GM06990 (cell line): Measurements from ENCODE around the gene TMEM198.

Experiments
- DNase-seq: peaks from one replicate; pipeline ENCODE4 v3.0.0-alpha.2; 2011; ENCODE audit not compliant: insufficient read length; ENCODE audit errors: extremely low read depth
- H3K27me3 ChIP-seq: replicated peaks from 2 replicates; pipeline ENCODE4 v1.6.0; 2011; ENCODE audit warnings: low read length; ENCODE audit not compliant: control insufficient read depth, insufficient read depth
- H3K36me3 ChIP-seq: 2 replicates; pipeline ENCODE4 v1.5.1; 2011; ENCODE audit warnings: low read length; ENCODE audit not compliant: control insufficient read depth, insufficient read depth
- H3K4me3 ChIP-seq: replicated peaks from 2 replicates; pipeline ENCODE4 v1.5.1; 2011; ENCODE audit warnings: low read depth, mild to moderate bottlenecking, control low read depth, low read length
- TF ChIP-seq, protein P1 (sequence below): IDR thresholded peaks from 2 replicates; pipeline ENCODE4 v1.5.1; 2011; ENCODE audit warnings: low read length, control low read depth, mild to moderate bottlenecking, inconsistent platforms; ENCODE audit not compliant: insufficient read depth, poor library complexity, severe bottlenecking

The TMEM198 gene, protein sequence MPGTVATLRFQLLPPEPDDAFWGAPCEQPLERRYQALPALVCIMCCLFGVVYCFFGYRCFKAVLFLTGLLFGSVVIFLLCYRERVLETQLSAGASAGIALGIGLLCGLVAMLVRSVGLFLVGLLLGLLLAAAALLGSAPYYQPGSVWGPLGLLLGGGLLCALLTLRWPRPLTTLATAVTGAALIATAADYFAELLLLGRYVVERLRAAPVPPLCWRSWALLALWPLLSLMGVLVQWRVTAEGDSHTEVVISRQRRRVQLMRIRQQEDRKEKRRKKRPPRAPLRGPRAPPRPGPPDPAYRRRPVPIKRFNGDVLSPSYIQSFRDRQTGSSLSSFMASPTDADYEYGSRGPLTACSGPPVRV

DNA sequence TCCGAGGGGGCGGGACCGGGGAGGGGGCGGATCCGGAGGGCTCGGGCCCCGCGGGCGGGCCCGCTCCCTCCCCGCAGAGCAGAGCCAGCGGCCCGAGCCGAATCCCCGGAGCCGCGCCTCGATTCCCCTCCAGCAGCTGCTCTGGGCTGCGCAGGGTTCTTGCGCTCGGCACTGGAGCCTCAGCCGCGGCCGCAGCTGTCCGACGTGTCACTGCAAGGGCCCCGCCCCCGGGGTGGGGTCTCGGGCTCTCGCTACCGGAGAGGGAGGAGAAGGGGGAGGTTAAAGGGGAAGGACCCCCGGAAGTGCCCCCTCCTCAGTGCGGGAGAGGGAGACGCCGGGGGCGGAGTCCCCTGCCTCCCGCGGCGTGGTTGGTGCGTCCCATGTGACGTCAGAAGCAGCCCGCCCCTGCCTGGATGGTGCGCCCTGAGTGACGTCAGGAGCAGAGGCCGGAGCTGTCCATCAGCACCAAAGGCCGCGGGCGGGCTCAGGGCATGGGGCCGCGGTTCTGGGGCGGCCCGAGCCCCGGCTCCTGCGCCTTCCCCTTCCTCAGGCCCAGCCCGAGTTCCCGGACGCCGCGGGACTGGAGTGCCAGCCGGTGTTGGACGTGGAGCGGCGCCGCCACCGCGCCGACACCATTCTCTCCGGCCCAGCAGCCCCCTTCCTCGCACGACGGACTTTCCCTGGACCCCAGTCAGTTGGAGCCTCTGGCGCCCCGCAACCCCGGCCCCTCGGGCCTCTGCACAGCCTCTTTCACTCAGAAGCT is at the start of gene TMEM198, which contains the start of gene CHPF:
TSS of gene TMEM198 (plus strand) at position 433 of the 763 bp plus-strand sequence. CDS start 700 bp downstream, outside the sequence.
TSS of gene CHPF (minus strand) at position 214 of the 763 bp plus-strand sequence. CDS start 271 bp downstream, outside the sequence.
- no peaks in the 10 kb centered on the region for H3K27me3 ChIP-seq
- H3K36me3 ChIP-seq = peaks cover 23% of the 10 kb centered on the region
- peak within 1 kb of the TSS; percentile 81 for H3K4me3 ChIP-seq
- TF ChIP-seq, protein P1, sequence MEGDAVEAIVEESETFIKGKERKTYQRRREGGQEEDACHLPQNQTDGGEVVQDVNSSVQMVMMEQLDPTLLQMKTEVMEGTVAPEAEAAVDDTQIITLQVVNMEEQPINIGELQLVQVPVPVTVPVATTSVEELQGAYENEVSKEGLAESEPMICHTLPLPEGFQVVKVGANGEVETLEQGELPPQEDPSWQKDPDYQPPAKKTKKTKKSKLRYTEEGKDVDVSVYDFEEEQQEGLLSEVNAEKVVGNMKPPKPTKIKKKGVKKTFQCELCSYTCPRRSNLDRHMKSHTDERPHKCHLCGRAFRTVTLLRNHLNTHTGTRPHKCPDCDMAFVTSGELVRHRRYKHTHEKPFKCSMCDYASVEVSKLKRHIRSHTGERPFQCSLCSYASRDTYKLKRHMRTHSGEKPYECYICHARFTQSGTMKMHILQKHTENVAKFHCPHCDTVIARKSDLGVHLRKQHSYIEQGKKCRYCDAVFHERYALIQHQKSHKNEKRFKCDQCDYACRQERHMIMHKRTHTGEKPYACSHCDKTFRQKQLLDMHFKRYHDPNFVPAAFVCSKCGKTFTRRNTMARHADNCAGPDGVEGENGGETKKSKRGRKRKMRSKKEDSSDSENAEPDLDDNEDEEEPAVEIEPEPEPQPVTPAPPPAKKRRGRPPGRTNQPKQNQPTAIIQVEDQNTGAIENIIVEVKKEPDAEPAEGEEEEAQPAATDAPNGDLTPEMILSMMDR = no peak
- peak; percentile 96 for DNase-seq

DNA sequence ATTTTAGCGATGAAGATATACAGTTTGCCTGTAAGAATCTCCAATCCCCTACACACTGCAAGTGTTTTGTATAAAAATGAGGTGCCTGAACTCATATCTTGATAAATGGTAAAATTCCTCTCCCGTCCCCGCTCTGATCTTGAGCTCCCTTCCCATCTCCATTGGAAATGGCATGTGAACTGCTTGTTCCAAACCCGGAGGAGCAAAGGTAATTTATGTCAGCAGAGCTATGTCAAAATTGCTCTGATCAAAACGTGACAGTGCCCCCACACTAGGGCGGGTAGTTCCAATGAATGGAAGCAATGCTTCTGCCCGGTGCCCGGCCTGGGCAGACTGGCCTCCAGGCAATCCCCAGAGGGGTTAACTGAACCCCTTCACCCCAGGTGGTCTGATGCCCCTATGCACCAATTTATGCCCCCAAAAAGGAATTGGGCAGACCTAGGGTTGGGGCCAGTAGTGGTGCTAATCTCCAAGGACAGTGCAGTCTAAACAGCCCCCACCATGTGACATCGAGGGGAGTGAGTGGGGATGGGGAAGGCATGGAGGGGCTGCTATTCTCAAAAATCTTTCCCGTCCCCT is 48.8 kb upstream of the TMEM198 start:
- H3K27me3 ChIP-seq = no peaks in the 10 kb centered on the region; the same call in 1 of the 2 replicates

DNA sequence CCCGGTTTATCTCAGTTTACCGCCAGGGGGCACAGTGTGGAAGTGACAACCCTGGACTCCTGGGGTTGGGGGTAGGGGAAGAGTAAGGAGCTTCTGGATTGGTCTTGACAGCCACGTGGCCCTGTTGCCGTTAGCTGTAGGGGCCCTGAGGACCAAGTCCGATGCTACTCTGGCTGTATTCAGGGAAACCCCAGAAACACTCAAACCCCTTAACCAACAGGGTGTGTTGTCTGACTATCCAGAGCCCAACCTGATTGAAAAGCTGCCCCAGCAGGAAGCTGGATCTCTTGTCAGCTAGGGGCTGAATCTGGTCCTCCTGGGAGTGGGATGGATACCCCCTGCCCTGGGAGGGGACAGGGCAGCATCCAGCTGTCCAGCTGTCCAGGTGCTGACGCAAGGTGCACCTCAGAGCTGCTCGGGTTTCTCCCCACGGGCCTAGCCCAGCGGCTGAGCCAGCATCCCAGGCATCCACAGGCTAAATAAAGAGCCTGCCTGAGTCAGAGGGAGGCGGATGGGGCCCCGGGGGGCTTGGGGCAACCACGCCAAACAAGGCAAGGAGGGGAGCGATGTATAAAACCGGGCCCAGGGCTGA is 48.2 kb upstream of the TMEM198 start:
- no peak overlapping the region for H3K4me3 ChIP-seq
- H3K36me3 ChIP-seq = no peaks in the 10 kb centered on the region
- no peaks in the 10 kb centered on the region; the same call in 1 of the 2 replicates for H3K27me3 ChIP-seq
- TF ChIP-seq, protein P1 = peak; percentile 58
- peak; percentile 35 for DNase-seq

More for the DNA sequence above, 48.8 kb upstream of the TMEM198 start:
- DNase-seq = no peak
- Histone ChIP-seq H3K36me3 (no peaks in the 10 kb centered on the region), H3K4me3 (no peak overlapping the region)
- TF ChIP-seq, protein P1 = no peak

DNA sequence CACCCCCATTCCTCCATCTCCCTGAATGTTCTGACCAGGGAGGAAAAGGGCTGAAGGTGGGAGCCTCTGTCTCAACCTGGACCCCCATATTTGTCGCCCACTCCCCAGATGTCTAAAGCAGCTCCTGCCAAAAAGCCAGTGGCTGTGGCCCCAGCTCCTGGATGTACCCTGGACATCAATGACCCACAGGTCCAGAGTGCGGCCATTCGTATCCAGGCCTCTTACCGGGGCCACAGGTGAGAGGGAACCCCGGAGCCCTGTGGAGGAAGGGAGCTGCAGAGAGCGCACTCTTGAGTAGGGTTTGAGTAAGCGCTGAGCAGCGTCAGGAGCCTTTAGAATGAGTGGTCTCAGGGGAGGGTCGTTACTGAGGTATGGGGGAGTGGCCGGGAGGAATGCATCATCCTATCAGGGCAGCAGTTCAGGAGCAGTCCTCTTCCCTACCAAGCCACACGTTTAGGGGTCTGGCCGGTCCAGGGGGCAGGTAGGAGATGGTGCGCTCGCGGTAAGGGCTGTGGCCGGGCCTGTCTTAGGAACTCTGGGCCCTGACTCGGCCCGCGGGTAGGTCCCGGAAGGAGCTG is 47.5 kb upstream of the TMEM198 start:
- TF ChIP-seq, protein P1 = no peak
- no peak for DNase-seq
- Histone ChIP-seq H3K4me3 (no peak overlapping the region), H3K36me3 (no peaks in the 10 kb centered on the region; the same call in 1 of the 2 replicates), H3K27me3 (no peaks in the 10 kb centered on the region; the same call in 1 of the 2 replicates)

DNA sequence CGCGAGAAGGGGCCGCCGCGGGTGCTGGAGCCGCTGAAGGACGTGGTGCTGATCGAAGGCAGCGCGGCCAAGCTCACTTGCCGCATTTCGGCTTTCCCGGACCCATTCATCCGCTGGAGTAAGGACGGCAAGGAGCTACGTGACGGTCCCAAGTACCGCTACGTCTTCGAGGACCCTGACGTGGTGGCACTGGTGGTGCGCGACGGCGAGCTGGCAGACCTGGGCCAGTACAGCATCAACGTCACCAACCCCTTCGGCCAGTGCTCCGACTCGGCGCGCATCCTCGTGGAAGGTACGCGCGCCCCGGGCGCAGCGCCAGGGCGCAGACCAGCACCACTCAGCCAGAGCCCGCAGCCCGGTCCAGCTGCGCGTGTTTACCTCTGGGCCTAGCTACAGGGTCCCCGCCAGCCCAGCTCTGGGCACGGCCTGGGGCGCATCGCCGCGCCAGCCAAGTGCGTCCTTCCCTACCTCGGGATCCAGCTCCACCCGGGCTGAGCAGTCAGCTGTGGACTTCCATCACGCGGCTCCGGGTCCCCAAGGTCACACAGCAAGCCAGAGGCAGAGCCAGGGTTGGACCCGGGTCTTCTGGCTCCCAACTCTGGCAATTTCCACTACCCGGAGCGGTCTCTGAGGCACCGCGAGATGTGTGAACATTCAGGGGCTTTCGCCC is 46.9 kb upstream of the TMEM198 start:
- Histone ChIP-seq H3K4me3 (no peak overlapping the region), H3K36me3 (peaks cover 3% of the 10 kb centered on the region), H3K27me3 (no peaks in the 10 kb centered on the region; the same call in 1 of the 2 replicates)
- no peak for DNase-seq
- TF ChIP-seq, protein P1 = no peak
